HG02623 (cell line): ENCODE measurements around the gene KREMEN2.
A peak's percentile ranks its signal among the peaks of the same experiment; 100 is the strongest.

Experiments
- ATAC-seq: cut with Tn5 transposase; IDR thresholded peaks from one replicate; pipeline ENCODE4 v1.9.1; 2021; ENCODE audit warnings: moderate library complexity; ENCODE audit not compliant: unreplicated experiment

Gene KREMEN2

DNA sequence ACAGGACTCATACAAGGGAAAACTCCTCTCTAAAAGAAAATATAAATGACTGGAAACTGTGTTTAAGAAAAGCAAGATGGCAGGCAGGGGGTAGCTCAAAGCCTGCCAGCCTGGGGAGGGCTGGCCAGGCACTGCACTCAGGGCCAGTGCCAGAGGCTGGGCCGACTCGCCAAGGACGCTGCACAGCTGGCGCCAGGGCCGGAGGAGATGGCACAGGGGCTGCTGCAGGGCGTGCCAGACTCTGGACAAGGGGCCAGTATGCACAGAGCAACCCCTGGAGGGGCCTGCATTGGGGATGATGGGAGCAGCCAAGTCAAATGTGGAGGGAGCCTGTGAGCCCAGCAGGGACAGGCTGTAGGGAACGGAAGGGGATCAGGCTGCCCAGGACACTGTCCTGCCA is 12.1 kb downstream of the KREMEN2 start:
- no peak for ATAC-seq

DNA sequence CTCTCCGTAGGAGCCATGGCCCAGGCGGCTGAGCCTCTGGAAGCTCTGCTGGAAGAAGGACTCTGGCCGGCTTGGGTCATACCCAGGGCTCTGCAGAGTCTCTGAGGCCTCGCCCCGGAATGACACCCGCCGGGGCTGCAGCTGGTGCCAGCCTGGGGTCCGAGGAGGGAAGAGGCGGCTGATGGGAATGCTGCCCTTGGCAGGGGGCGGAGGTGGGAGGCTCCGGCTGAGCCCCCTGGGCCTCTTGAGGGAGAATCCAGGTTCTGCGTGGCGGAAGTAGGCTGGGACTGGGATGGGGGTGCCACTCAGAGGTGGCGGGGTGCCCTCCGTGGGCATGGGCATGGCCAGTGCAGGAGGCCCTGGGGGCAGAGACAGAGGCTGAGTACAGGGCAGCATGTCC is 12.6 kb downstream of the KREMEN2 start:
- no peak for ATAC-seq

GRCh38 chr16:2977440-2977839 is 13.4 kb downstream of the KREMEN2 start:
- no peak for ATAC-seq

- ATAC-seq: no peak
These were observed 15.7 kb downstream of the KREMEN2 start for GRCh38 chr16:2979669-2980226.

- peak; percentile 65 for ATAC-seq
These were observed 16.4 kb downstream of the KREMEN2 start, which contains the start of gene PKMYT1 for GRCh38 chr16:2980227-2981176. Gene PKMYT1 (minus strand): TSS chr16:2980446. CDS start chr16:2979657, 789 bp downstream.

DNA sequence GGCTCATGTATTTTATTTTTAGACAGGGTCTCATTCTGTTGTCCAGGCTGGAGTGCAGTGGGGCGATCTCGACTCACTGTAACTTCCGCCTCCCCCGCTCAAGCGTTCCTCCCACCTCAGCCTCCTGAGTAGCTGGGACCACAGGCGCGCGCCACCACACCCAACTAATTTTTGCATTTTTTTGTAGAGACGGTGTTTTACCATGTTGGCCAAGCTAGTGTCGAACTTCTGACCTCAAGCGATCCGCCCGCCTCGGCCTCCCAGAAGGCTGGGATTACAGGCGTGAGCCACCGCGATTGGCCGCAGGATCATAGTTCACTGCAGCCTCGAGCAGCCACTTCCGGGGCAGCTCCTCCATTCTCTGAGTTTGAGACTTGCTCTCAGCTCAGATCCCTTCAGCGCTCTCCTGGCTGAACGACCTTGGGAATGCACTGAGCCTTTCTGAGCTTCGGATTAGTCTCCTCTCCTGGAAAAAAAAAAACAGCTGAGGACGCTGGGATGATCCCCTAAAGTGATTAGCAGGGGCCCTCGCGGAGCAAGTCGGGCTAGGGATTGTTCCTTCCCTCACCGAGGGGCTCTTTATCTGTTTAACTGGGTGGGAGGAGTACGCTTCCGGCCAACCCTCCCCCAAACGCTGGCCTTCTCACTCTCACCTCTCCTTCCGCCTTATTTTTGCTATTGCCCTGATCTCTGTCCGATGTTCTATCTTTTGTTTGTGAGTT is 17.3 kb downstream of the KREMEN2 start:
- ATAC-seq: no peak

DNA sequence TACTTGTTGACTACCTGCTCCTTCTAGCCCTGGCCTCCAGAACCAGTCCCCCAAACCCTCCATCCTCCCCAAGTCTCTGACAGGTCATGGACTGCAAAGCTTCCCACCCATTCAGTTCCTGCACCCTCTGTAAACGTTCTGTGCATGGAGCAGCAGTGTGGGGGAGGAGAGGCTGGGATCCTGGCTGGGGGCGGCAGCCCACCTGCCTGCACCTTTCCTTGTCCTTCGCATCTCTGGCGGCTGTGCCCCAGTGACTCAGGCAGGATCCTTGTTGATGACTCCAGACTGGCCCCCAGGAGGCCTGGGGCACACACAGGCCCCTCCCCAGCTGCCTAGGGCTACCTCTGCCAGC is 17.8 kb downstream of the KREMEN2 start:
- no peak for ATAC-seq

- ATAC-seq: no peak
These were observed 18.3 kb downstream of the KREMEN2 start for GRCh38 chr16:2982402-2982801.

DNA sequence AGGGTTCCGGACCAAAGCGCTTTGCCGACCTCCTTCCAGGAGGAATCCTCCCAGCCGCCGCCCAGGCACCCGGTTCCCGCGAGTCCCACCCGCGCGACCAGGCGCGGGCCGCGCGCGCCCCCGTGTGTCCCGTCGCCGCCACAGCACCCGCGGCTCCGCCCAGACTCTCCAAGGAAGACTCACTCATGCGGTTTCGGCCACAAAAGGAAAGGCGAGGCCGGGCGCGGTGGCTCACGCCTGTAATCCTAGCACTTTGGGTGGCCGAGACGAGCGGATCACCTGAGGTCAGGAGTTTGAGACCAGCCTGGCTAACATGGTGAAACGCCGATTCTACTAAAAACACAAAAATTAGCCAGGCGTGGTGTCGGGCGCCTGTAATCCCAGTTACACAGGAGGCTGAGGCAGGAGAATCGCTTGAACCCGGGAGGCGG is 19.6 kb downstream of the KREMEN2 start:
- ATAC-seq: no peak

DNA sequence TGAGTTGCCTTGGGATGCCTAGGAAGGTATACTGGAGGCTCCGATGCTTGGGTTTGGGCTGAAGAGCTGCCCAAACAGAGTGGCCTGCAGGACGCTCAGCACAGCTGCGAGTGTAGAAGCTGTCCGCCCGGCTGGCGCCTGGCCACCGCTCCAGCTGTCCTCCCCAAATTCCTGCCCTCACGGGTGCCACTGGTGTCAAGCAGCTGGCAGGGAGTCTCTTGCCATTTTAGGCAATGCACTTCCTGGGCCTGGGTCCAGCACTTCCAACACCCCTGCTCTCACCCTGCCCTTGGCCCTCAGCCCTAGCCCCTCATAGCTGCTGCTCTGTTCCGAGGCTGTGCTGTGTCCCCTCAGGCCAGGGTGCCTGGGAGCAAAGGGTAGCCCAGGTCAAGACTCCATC is 21.4 kb downstream of the KREMEN2 start:
- no peak for ATAC-seq

DNA sequence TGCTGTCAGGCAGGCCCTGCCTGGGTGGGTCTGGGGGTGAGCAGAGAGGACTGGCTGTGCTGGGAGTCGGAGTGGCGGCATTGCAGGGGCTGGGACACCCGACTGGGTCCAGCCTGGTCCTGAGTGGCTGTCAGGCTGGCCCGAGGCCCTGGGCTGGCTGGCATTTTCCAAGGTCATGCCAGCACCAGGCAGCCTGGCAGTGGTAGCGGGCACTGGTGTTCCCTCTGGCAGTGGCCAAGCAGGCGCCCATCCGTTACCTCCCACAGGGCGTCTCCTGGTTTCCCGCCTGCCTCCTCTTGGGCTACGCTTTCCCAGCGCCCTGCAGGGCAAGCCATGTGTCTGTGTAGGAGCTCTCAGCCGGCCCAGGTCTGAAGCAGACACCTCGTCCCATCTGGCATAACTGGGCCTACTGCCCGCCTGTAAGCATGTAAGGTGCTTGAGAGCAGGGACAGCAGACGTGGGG is 21.8 kb downstream of the KREMEN2 start:
- no peak for ATAC-seq

- ATAC-seq: no peak
These were observed 22.6 kb downstream of the KREMEN2 start for GRCh38 chr16:2986623-2987188.

DNA sequence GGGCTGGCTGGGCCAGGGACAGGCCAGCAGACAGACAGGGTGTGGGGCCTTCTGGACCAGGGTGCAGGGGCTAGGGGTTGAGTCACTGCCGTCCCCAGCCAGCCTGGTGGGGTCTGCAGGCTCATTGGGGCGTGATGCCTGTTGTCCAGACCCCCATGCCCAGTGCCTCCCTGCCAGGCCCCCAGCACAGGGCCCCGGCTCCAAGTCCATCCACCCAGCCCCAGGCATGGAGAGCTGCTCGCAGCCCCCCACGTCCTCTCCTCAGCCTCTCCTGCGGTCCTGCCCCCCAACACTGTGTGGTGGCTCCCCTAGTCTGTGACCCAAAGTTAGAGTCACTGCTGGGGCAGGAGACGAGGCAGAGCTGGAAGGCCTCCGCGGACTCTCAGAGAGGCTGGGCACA is 23.2 kb downstream of the KREMEN2 start:
- ATAC-seq: no peak

DNA sequence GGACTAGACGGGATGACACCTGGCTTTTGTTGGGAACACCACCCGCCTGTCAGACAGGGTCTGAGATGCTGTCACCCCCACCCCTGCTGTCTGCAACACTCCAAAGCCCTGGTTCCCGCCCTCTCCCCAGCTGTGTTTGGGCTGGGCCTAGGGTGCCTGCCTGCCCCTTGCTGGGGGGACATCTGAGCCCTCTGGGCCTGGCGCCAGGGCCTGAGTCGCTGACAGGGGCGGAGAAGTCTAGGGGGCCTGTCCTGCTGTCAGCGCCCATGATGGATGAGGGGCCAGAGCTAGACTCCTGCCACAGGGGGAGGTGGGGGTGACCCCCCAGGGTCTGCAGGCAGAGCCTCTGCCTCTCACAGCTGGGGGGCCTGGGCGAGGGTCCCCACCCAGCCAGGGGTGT is 23.8 kb downstream of the KREMEN2 start:
- no peak for ATAC-seq

DNA sequence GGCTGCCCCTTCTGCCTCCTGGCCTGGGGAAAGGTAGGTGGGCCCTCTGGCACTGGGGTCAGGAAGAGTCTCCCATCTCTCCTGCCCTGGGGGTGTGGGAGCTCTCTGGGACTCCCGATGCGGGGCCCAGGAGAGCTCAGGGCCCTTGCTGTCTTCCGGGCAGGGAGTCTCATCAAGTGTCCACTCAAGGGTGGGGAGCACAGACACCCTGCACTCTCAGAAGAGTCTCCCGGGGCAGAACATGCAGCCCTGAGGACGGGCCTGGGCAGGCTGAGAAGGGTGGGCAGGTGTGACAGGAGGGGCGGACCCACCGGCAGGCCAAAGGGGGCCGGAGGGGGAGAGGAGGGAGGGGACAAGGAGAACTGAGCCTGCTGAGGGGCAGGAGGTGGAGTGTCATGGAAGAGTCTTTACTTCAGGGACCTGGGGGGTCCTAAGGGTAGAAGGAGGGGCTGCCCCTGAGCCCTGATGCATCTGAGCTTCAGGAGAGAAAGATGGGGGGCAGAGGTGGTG is 24.6 kb downstream of the KREMEN2 start:
- ATAC-seq: no peak

DNA sequence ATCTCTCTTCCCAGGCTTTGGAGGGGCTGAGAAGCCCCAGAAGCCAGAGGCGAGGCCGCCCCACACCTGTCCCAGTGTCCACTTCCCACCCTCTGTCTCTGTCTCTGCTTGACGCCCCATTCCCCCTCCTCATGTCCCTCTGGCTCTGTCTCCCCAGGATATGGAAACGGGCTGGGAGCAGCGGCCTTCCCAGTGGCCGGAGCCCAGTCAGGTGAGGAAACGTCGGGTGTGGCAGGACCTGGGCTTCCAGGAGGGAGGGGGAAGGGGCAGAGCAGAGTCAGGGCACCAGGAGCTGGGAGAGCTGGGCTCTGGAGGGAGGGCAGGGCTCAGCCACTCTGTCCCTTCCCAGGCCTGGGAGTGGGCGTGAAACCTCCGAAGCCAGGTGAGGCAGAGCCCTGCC is 26.8 kb downstream of the KREMEN2 start:
- no peak for ATAC-seq

GRCh38 chr16:2991566-2992261 is 27.6 kb downstream of the KREMEN2 start:
- ATAC-seq: no peak

DNA sequence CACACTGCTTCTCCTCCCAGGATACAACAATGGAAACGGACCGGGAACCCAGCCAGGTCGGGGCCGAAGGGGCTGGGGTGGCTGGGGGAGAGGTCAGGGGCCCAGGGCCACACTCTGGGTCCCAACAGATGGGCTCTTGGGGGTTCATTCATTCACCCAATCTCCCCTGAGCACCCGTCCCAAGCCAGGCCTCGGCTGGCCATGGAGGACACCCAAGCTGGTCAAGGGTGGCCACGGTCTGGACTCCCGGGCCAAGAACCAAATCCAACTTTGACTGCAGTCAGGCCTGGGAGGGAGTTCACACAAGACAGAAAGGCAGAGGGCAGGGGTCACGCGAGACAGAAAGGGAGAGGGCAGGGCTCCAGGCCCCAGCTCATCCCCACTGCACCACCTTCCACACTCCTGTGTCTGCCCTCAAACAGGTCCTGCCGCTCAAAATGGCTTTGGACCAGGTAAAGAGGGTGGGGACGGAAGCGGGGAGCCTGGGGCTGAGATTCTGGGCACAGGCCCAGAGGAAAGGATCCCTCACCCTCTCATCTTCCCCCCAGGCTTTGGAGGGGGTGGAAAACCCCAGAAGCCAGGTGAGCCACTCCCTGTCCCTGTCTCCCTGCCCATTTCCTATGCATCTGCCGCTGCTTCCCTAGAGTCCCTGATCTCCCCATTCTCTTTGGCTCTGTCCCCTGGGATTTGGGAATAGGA is 28.5 kb downstream of the KREMEN2 start:
- no peak for ATAC-seq

DNA sequence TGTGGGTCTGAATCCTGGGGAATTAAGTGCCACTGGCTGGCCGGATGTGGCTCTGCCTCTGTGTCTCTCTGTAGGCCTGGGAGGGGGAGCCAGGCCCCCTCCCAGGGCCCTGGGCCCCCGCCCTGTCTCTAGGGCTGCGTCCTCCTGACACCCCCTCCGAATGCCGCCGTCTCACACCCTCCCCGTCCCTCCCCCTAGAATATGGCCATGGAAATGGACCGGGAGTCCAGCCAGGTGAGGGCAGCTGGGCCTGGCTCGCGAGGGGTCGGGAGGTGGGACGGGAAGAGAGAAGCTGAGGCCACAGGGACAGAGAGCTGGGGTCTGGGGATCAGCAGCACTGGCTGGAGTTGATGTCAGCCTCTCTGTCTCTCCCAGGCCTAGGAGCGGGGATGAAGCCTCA is 32.2 kb downstream of the KREMEN2 start:
- ATAC-seq: no peak

DNA sequence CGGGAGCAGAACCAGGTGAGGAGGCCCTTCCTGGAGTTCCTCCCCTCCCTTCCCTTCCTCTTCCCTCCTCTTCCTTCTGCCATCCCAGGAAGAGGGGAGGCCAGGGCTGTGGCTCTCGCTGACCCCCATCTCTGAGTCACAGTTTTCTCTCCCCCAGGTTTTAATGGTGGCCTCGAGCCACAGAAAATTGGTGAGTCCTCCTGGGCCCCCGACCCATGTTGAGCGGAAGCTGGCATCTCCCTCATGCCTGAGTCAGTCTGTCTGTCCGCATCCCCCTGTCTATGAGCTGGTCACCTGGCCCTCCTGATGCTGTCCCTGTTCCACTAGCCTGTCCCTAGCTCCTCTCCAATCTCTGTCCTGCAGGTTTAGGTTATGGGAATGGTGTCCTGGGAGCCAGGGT is 35.9 kb downstream of the KREMEN2 start:
- ATAC-seq: no peak
